Measurements from ENCODE around the gene INPP4B.

Gene INPP4B

DNA sequence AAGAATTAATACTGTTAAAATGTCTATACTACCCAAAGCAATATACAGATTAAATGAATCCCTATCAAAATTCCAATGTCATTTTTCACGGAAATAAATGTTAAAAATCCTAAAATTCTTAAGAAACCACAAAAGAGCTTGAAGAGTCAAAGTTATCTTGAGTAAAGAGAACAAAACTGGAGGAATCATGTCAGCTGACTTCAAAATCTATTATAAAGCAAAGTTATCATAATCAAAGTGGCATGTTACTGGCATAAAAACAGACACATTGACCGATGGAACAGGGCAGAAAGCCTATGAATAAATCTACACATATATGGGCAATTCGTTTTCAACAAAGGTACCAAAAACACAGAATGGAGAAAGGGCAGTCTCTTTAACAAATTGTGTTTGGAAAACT lies 579.0 kb downstream of the INPP4B start:
- no peaks in the 10 kb centered on the region for H3K36me3 ChIP-seq (ENCODE audit: control insufficient read depth in 5 of 5, insufficient read depth in 5 of 5, low read length in 5 of 5)
- no peak overlapping the region for H3K27ac ChIP-seq (ENCODE audit: low read depth, low read length)

DNA sequence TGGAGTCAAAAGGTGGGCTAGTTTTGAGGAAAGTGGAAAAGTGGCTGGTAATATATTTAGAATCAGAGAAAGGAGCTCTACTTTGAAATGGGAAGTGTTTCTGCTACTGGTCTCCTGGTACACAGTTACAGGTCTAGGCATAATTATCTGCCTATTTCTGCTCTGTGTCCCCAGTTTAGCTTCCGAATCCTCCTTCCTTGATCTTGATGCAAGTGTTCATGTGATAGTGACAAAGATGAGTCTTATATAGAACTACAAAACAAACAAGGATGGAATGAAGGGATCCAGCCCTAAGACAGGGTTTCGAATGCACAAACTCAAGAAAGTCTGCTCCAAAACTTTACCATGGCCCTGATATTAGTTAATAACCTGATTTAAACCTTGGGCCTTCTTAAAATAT lies 580.2 kb downstream of the INPP4B start:
- no peak overlapping the region for H3K27ac ChIP-seq (ENCODE audit: low read depth, low read length)
- H3K4me1 ChIP-seq (ENCODE audit: control insufficient read depth in 5 of 5, insufficient read depth in 5 of 5, low read length in 5 of 5), result no peaks in the 10 kb centered on the region
- no peak overlapping the region for H3K9ac ChIP-seq (ENCODE audit: low read length in 5 of 5)
- no peaks in the 10 kb centered on the region for H3K36me3 ChIP-seq (ENCODE audit: control insufficient read depth in 5 of 5, insufficient read depth in 5 of 5, low read length in 5 of 5)
- H3K27me3 ChIP-seq (ENCODE audit: control insufficient read depth in 5 of 5, insufficient read depth in 4 of 5, low read length in 5 of 5), result no peaks in the 10 kb centered on the region
- no peak overlapping the region for H3K4me3 ChIP-seq (ENCODE audit: low read depth in 1 of 5, low read length in 5 of 5)
- H3K9me3 ChIP-seq (ENCODE audit: control insufficient read depth in 5 of 5, low read length in 5 of 5), result no peaks in the 10 kb centered on the region

More for the DNA sequence above, 579.0 kb downstream of the INPP4B start:
- no peaks in the 10 kb centered on the region for H3K4me1 ChIP-seq (ENCODE audit: control insufficient read depth in 5 of 5, insufficient read depth in 5 of 5, low read length in 5 of 5)
- no peaks in the 10 kb centered on the region for H3K27me3 ChIP-seq (ENCODE audit: control insufficient read depth in 5 of 5, insufficient read depth in 4 of 5, low read length in 5 of 5)
- no peak overlapping the region for H3K4me3 ChIP-seq (ENCODE audit: low read depth in 1 of 5, low read length in 5 of 5)
- no peak overlapping the region for H3K9ac ChIP-seq (ENCODE audit: low read length in 5 of 5)
- H3K9me3 ChIP-seq (ENCODE audit: control insufficient read depth in 5 of 5, low read length in 5 of 5), result no peaks in the 10 kb centered on the region

DNA sequence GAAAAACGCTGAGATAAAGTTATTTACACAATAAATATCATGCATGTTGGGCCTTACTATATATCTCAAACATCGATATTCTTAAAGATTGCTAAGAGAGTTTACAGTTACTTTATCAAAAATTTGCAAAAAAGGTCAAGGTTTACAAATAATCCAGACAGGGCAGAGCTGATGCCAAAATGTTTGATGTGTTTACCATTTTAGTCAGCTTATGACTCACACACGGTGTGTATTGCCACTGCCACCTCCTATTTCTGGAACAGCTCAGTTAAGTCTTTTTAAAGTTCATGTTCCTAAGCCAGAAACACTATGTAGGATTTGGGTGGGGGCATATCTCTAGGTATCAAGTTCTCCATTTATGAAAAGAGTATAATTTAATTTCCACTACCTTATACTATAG lies 580.6 kb downstream of the INPP4B start:
- Histone ChIP-seq H3K9me3 (ENCODE audit: control insufficient read depth in 5 of 5, low read length in 5 of 5) (no peaks in the 10 kb centered on the region), H3K4me1 (ENCODE audit: control insufficient read depth in 5 of 5, insufficient read depth in 5 of 5, low read length in 5 of 5) (no peaks in the 10 kb centered on the region), H3K27ac (ENCODE audit: low read depth, low read length) (no peak overlapping the region), H3K9ac (ENCODE audit: low read length in 5 of 5) (no peak overlapping the region), H3K4me3 (ENCODE audit: low read depth in 1 of 5, low read length in 5 of 5) (no peak overlapping the region), H3K27me3 (ENCODE audit: control insufficient read depth in 5 of 5, insufficient read depth in 4 of 5, low read length in 5 of 5) (no peaks in the 10 kb centered on the region), H3K36me3 (ENCODE audit: control insufficient read depth in 5 of 5, insufficient read depth in 5 of 5, low read length in 5 of 5) (no peaks in the 10 kb centered on the region)

DNA sequence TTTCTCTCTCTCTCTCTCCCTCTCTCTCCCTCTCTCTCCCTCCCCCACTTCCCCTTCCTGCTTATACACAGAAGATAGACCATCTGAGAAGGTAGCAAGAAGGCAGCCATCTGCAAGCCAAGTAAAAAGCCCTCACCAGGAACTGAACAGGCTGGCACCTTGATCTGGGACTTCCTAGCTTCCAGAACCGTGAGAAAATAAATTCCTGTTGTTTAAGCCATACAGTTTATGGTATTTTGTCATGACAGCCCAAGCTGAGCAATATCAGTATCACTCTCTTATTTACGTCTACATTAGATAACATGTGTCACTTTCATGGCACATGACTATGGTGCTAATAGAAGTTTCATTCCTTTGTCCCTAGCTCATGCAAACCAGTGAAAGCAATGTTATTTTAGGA lies 581.1 kb downstream of the INPP4B start:
- Histone ChIP-seq H3K27ac (ENCODE audit: low read depth, low read length) (no peak overlapping the region), H3K9ac (ENCODE audit: low read length in 5 of 5) (no peak overlapping the region), H3K4me3 (ENCODE audit: low read depth in 1 of 5, low read length in 5 of 5) (no peak overlapping the region), H3K36me3 (ENCODE audit: control insufficient read depth in 5 of 5, insufficient read depth in 5 of 5, low read length in 5 of 5) (no peaks in the 10 kb centered on the region), H3K4me1 (ENCODE audit: control insufficient read depth in 5 of 5, insufficient read depth in 5 of 5, low read length in 5 of 5) (no peaks in the 10 kb centered on the region), H3K9me3 (ENCODE audit: control insufficient read depth in 5 of 5, low read length in 5 of 5) (no peaks in the 10 kb centered on the region), H3K27me3 (ENCODE audit: control insufficient read depth in 5 of 5, insufficient read depth in 4 of 5, low read length in 5 of 5) (no peaks in the 10 kb centered on the region)

DNA sequence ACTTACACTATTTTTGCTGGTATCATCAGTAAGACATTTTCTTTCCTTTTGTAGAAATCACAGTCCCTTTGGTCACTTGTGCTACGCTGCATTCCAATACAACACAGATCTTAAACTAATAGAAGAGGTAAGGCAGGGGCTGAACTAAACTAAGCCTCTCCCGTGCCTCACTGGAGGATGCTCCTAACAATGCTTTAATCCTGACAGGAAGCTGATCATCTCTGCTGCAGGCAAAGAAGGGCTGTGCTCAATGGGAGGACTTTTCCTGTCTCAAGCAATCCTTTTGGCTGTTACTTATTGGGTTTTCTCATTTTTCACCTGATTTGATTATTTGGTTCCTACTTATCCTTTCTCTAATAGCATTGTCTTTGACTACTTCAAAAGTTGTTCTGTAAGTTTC lies 583.1 kb downstream of the INPP4B start:
- no peaks in the 10 kb centered on the region for H3K36me3 ChIP-seq (ENCODE audit: control insufficient read depth in 5 of 5, insufficient read depth in 5 of 5, low read length in 5 of 5)
- H3K27ac ChIP-seq (ENCODE audit: low read depth, low read length), result no peak overlapping the region
- H3K9ac ChIP-seq (ENCODE audit: low read length in 5 of 5), result no peak overlapping the region
- no peaks in the 10 kb centered on the region for H3K4me1 ChIP-seq (ENCODE audit: control insufficient read depth in 5 of 5, insufficient read depth in 5 of 5, low read length in 5 of 5)
- no peak overlapping the region for H3K4me3 ChIP-seq (ENCODE audit: low read depth in 1 of 5, low read length in 5 of 5)
- no peaks in the 10 kb centered on the region for H3K9me3 ChIP-seq (ENCODE audit: control insufficient read depth in 5 of 5, low read length in 5 of 5)
- H3K27me3 ChIP-seq (ENCODE audit: control insufficient read depth in 5 of 5, insufficient read depth in 4 of 5, low read length in 5 of 5), result no peaks in the 10 kb centered on the region

DNA sequence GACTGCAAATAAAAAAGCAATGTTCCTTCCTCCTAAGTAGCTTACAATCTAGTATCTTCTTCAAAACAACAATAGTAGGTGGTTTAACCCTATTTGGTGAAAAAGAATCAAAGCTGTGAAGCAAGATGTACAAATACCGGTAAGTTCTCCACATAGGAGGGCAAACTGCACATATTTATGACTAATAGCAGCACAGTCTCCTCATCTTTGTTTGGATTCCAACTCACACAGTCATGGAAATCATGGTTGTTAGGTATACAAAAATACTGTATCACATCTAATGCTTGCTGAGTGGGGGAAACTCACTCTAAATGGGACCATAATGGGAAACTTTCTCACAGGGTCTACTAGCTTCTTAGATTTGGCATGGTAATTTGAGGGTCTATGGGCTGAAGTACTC lies 597.2 kb downstream of the INPP4B start:
- no peaks in the 10 kb centered on the region for H3K9me3 ChIP-seq (ENCODE audit: control insufficient read depth in 5 of 5, low read length in 5 of 5)
- no peaks in the 10 kb centered on the region for H3K36me3 ChIP-seq (ENCODE audit: control insufficient read depth in 5 of 5, insufficient read depth in 5 of 5, low read length in 5 of 5)
- no peak overlapping the region for H3K27ac ChIP-seq (ENCODE audit: low read depth, low read length)
- no peak overlapping the region for H3K4me3 ChIP-seq (ENCODE audit: low read depth in 1 of 5, low read length in 5 of 5)
- H3K27me3 ChIP-seq (ENCODE audit: control insufficient read depth in 5 of 5, insufficient read depth in 4 of 5, low read length in 5 of 5), result no peaks in the 10 kb centered on the region
- no peaks in the 10 kb centered on the region for H3K4me1 ChIP-seq (ENCODE audit: control insufficient read depth in 5 of 5, insufficient read depth in 5 of 5, low read length in 5 of 5)
- H3K9ac ChIP-seq (ENCODE audit: low read length in 5 of 5), result no peak overlapping the region

DNA sequence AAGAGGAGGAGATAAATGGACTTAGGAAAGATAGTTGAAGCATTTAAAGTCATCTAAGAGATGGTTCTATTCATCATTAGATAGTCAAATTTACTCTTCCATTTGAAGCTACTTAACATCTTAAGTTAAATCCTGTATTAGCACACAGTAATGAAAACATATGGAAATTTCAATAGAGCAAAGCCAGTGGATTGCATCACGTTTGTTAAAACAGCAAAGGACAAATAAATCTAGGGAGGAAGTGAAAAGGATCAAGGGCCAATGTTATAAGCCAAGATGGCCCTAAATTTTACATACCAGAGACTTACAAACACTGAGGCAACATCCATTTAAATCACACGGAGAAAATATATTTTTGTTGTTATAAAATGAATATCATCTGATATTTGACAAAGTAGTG lies 602.8 kb downstream of the INPP4B start:
- Histone ChIP-seq H3K27ac (ENCODE audit: low read depth, low read length) (no peak overlapping the region), H3K36me3 (ENCODE audit: control insufficient read depth in 5 of 5, insufficient read depth in 5 of 5, low read length in 5 of 5) (no peaks in the 10 kb centered on the region), H3K9me3 (ENCODE audit: control insufficient read depth in 5 of 5, low read length in 5 of 5) (no peaks in the 10 kb centered on the region), H3K9ac (ENCODE audit: low read length in 5 of 5) (no peak overlapping the region), H3K4me3 (ENCODE audit: low read depth in 1 of 5, low read length in 5 of 5) (no peak overlapping the region), H3K4me1 (ENCODE audit: control insufficient read depth in 5 of 5, insufficient read depth in 5 of 5, low read length in 5 of 5) (no peaks in the 10 kb centered on the region), H3K27me3 (ENCODE audit: control insufficient read depth in 5 of 5, insufficient read depth in 4 of 5, low read length in 5 of 5) (no peaks in the 10 kb centered on the region)

DNA sequence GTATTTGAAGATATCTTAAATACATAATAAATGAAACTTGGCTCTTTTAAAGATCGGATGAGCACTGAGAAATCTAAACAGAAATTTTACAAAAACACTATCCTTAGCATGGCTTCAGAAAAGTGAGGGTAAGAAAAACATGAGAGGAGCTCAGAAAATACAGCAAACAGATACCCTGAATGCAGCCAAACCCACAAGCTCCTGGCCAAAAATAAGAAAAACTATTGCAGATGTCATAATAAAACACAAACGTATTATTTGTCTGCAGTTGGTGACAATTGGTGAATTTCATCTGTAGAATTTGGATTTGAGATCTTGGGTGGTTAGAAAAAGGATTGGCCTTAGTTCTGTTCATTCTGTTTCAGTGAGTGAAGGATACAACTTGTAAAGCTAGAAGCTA lies 603.9 kb downstream of the INPP4B start:
- Histone ChIP-seq H3K27me3 (ENCODE audit: control insufficient read depth in 5 of 5, insufficient read depth in 4 of 5, low read length in 5 of 5) (no peaks in the 10 kb centered on the region), H3K9me3 (ENCODE audit: control insufficient read depth in 5 of 5, low read length in 5 of 5) (no peaks in the 10 kb centered on the region), H3K4me3 (ENCODE audit: low read depth in 1 of 5, low read length in 5 of 5) (no peak overlapping the region), H3K4me1 (ENCODE audit: control insufficient read depth in 5 of 5, insufficient read depth in 5 of 5, low read length in 5 of 5) (no peaks in the 10 kb centered on the region), H3K9ac (ENCODE audit: low read length in 5 of 5) (no peak overlapping the region), H3K27ac (ENCODE audit: low read depth, low read length) (no peak overlapping the region), H3K36me3 (ENCODE audit: control insufficient read depth in 5 of 5, insufficient read depth in 5 of 5, low read length in 5 of 5) (no peaks in the 10 kb centered on the region)

DNA sequence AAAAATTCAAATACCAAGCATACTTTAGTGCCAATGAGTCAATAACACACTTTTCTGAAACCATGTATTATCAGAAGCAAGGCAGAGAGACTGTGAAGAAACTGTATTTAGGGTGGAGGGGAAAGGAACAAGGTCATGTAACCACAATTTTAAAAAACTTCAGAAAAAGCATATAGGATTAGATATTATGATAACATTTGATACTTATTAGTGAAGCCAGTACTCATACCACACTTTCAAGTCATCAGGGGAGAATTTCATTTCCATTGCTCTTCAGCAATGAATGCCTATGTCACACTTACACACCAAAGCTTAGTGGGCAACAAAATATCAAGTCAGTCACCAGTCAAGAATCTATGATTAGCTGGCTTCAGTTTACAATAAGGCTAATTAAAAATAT lies 607.5 kb downstream of the INPP4B start:
- Histone ChIP-seq H3K9me3 (ENCODE audit: control insufficient read depth in 5 of 5, low read length in 5 of 5) (no peaks in the 10 kb centered on the region), H3K36me3 (ENCODE audit: control insufficient read depth in 5 of 5, insufficient read depth in 5 of 5, low read length in 5 of 5) (no peaks in the 10 kb centered on the region), H3K4me1 (ENCODE audit: control insufficient read depth in 5 of 5, insufficient read depth in 5 of 5, low read length in 5 of 5) (no peaks in the 10 kb centered on the region), H3K27me3 (ENCODE audit: control insufficient read depth in 5 of 5, insufficient read depth in 4 of 5, low read length in 5 of 5) (no peaks in the 10 kb centered on the region), H3K9ac (ENCODE audit: low read length in 5 of 5) (no peak overlapping the region), H3K27ac (ENCODE audit: low read depth, low read length) (no peak overlapping the region), H3K4me3 (ENCODE audit: low read depth in 1 of 5, low read length in 5 of 5) (no peak overlapping the region)

DNA sequence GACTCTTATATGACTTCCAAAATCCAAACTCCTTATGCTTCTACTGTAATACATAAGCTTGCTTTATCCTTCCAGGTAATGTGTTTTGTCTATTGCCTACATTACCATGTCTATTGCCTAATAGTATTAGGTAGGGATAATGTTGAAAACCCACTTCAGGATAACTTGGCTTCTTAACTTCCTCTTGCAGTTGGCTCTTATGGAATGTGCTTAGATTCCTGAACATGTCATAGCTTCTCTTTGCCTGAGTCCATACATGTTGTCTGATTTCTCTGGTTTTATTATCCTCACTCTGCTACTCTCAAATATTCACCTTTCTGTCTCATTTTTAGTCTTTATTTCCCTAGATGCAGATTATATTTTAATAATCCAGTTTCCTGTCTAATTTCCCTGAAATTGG lies 609.8 kb downstream of the INPP4B start:
- H3K4me3 ChIP-seq (ENCODE audit: low read depth in 1 of 5, low read length in 5 of 5), result no peak overlapping the region
- no peaks in the 10 kb centered on the region for H3K4me1 ChIP-seq (ENCODE audit: control insufficient read depth in 5 of 5, insufficient read depth in 5 of 5, low read length in 5 of 5)
- H3K9me3 ChIP-seq (ENCODE audit: control insufficient read depth in 5 of 5, low read length in 5 of 5), result no peaks in the 10 kb centered on the region
- H3K27ac ChIP-seq (ENCODE audit: low read depth, low read length), result no peak overlapping the region
- H3K9ac ChIP-seq (ENCODE audit: low read length in 5 of 5), result no peak overlapping the region
- no peaks in the 10 kb centered on the region for H3K27me3 ChIP-seq (ENCODE audit: control insufficient read depth in 5 of 5, insufficient read depth in 4 of 5, low read length in 5 of 5)
- H3K36me3 ChIP-seq (ENCODE audit: control insufficient read depth in 5 of 5, insufficient read depth in 5 of 5, low read length in 5 of 5), result no peaks in the 10 kb centered on the region

DNA sequence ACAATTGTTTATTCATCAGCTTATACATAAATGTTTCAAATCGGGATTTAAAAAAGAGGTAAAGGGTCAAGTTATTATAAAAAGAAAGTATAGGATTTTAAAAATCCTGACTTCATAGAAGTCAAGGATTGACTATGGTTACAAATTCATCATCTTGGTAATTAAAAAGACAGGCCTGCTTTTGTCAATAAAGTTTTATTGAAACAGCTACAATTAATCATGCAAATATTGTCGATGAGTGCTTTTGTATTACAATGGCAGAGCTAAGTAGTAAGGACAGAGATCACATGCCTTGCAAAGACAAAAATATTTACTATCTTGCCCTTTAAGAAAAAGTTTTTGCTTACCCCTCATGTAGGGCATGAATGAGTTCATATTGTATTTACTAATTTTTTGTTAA lies 614.3 kb downstream of the INPP4B start:
- Histone ChIP-seq H3K27me3 (ENCODE audit: control insufficient read depth in 5 of 5, insufficient read depth in 4 of 5, low read length in 5 of 5) (no peaks in the 10 kb centered on the region), H3K36me3 (ENCODE audit: control insufficient read depth in 5 of 5, insufficient read depth in 5 of 5, low read length in 5 of 5) (no peaks in the 10 kb centered on the region), H3K4me3 (ENCODE audit: low read depth in 1 of 5, low read length in 5 of 5) (no peak overlapping the region), H3K27ac (ENCODE audit: low read depth, low read length) (no peak overlapping the region), H3K9me3 (ENCODE audit: control insufficient read depth in 5 of 5, low read length in 5 of 5) (no peaks in the 10 kb centered on the region), H3K4me1 (ENCODE audit: control insufficient read depth in 5 of 5, insufficient read depth in 5 of 5, low read length in 5 of 5) (no peaks in the 10 kb centered on the region), H3K9ac (ENCODE audit: low read length in 5 of 5) (no peak overlapping the region)

All from subcutaneous abdominal adipose tissue (tissue), 5 donors.